Measurements from ENCODE around the gene GRIK1. TPM values are rescaled to one million over a fixed set of nuclear protein-coding genes. Genes with fewer than 3 reads are reported as not detected.

GRIK1 gene
- total RNA-seq, 2 experiments from 2014 or later, result not detected

DNA sequence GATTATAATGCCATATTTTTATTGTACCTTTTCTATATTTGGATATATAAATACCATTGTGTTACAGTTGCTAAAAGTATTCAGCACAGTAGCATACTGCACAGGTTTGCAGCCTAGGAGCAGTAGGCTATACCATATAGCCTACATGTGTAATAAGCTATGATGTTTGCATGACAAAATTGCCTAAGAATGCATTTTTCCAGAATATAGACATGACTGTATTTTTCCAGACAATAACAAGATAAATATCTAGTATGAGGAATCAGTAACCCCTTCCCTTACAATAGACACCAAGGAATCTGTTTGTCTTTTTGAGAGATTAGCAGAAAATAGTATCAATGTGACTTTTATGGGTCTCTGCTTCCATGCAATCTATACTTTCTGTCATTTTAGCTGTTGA is 228.6 kb downstream of the GRIK1 start:
- Mint-ChIP-seq H3K27ac (no peak overlapping the region), H3K27me3 (peaks cover 6% of the 10 kb centered on the region), H3K4me3 (no peak overlapping the region), H3K36me3 (ENCODE audit: low read depth) (no peaks in the 10 kb centered on the region), H3K9me3 (peaks cover 1% of the 10 kb centered on the region), H3K4me1 (no peaks in the 10 kb centered on the region)
- CTCF ChIA-PET, result no interaction called here
- DNase-seq, result no peak
- POLR2A ChIA-PET, result no interaction called here

DNA sequence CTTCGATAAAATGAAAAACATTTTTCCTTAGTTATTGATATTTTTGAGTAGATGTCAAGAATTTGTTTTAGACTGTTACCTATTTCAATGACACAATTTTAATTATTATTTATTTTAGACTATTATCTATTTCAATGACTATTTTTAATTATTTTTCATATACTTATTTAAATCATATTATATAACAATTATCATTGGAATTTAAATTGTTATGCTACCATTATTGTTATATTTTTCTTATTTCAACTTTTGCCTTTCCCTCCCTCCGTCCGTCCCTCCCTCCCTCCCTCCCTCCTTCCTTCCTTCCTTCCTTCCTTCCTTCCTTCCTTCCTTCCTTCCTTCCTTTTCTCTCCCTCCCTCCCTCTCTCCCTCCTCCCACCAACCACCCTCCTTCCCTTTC is 229.3 kb downstream of the GRIK1 start:
- POLR2A ChIA-PET, result no interaction called here

DNA sequence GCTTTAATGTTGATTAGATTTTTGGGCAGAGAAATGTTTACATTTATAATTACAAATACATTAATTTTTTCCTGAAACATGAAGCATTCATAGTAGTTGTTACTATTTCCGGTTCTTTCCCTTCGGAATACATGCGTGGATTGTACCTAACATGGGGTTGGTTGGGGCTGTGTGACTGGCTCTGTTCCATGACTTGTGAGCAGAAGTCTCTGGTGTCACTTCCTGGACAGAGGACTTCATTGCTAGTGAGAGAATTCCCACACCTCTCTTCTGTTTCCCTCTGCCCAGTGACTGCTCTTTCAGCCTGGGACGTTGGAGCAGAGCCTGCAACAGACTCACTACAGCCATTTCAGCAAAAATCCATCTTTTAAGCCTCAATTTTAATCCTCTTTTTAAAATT is 231.4 kb downstream of the GRIK1 start:
- ChIA-PET POLR2A (no interaction called here), CTCF (no interaction called here)
- Mint-ChIP-seq H3K27me3 (peaks cover 4% of the 10 kb centered on the region), H3K9me3 (no peaks in the 10 kb centered on the region), H3K4me1 (no peaks in the 10 kb centered on the region), H3K27ac (no peak overlapping the region), H3K4me3 (no peak overlapping the region), H3K36me3 (ENCODE audit: low read depth) (no peaks in the 10 kb centered on the region)
- DNase-seq, result no peak

More for the DNA sequence above, 229.3 kb downstream of the GRIK1 start:
- H3K9me3 Mint-ChIP-seq, result no peaks in the 10 kb centered on the region
- H3K27me3 Mint-ChIP-seq, result peaks cover 6% of the 10 kb centered on the region
- no peaks in the 10 kb centered on the region for H3K4me1 Mint-ChIP-seq
- CTCF ChIA-PET, result no interaction called here
- DNase-seq, result no peak
- H3K36me3 Mint-ChIP-seq (ENCODE audit: low read depth), result no peaks in the 10 kb centered on the region
- no peak overlapping the region for H3K4me3 Mint-ChIP-seq
- no peak overlapping the region for H3K27ac Mint-ChIP-seq

DNA sequence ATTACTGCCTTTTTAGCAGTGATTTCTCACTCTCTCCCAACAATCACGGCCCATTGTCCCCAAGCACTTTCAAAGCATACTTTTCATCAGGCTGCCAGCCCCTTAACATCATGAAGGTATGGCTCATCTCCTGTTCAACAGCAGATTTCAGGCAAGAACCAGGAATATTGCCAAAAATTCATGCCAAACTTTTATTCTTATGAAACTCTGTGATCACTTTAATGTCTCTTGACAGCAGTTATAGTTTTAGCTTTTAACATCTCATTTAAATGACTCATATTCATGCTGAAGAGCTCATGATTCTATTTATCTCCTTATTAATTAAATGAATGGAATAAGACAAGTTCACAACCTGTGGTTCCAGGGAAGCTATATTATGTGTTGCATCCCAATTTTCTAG is 235.1 kb downstream of the GRIK1 start:
- no peaks in the 10 kb centered on the region for H3K4me1 Mint-ChIP-seq
- no peaks in the 10 kb centered on the region for H3K36me3 Mint-ChIP-seq (ENCODE audit: low read depth)
- H3K27ac Mint-ChIP-seq, result no peak overlapping the region
- POLR2A ChIA-PET, result no interaction called here
- no peaks in the 10 kb centered on the region for H3K27me3 Mint-ChIP-seq
- CTCF ChIA-PET, result interaction anchor here (0.8 kb wide), 1 partner anchor 252 kb away, joined by 3 read pairs; no protein-coding TSS in a partner anchor
- no peak overlapping the region for H3K4me3 Mint-ChIP-seq
- peaks cover 5% of the 10 kb centered on the region for H3K9me3 Mint-ChIP-seq
- no peak for DNase-seq

DNA sequence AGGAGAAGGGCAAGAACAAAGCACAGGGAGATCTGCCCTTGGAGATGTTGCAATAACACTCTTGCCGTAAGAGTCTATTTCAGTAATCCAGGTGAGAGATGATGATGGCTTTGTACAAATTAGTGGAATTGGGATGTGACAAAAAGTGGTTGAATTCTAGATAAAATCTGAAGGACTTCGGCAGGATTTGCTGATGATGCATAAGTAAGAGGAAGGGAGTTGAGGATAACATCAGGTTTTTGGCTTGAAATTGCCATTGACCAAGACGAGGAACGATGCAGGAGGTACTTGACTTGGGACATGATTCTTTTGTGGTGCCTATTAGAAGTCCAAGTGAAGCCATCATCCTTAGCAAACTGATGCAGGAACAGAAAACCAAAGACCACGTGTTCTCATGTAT is 238.1 kb downstream of the GRIK1 start:
- no peak for DNase-seq
- peaks cover 5% of the 10 kb centered on the region for H3K9me3 Mint-ChIP-seq
- ChIA-PET POLR2A (no interaction called here), CTCF (no interaction called here)
- H3K36me3 Mint-ChIP-seq (ENCODE audit: low read depth), result no peaks in the 10 kb centered on the region
- H3K4me1 Mint-ChIP-seq, result no peaks in the 10 kb centered on the region
- H3K27ac Mint-ChIP-seq, result no peak overlapping the region
- H3K4me3 Mint-ChIP-seq, result no peak overlapping the region
- no peaks in the 10 kb centered on the region for H3K27me3 Mint-ChIP-seq

DNA sequence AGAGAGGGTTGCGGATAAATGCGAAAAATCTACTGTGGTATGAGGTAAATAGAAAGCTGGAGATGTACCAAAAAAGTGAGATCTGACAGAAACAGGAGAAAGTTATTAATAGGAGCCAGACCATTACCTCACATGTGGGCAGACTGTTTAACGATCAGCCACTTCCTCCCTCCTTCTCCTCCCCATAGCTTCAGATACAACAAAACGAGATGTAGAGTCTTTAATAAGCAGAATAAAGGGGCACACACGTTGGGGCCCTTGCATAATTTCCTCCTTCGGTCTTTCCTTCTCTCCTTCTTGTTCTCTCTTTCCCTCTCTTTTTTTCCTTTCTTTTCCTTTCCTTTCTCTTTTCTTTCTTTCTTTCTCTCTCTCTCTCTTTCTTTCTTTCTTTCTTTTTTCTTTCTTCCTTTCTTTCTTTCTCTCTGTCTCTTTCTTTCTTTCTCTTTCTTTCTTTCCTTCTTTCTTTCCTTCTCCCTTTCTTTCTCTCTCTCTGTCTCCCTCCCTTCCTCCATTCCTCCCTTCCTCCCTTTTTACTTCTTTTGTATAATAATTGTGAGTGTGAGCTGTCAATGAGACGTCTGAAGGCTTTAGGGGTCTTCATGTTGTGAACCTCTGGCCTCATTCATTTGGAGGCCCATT is 242.1 kb downstream of the GRIK1 start:
- no peaks in the 10 kb centered on the region for H3K36me3 Mint-ChIP-seq (ENCODE audit: low read depth)
- POLR2A ChIA-PET, result no interaction called here
- H3K9me3 Mint-ChIP-seq, result peaks cover 5% of the 10 kb centered on the region
- H3K4me3 Mint-ChIP-seq, result no peak overlapping the region
- no peak for DNase-seq
- no peaks in the 10 kb centered on the region for H3K4me1 Mint-ChIP-seq
- no peaks in the 10 kb centered on the region for H3K27me3 Mint-ChIP-seq
- CTCF ChIA-PET, result no interaction called here
- no peak overlapping the region for H3K27ac Mint-ChIP-seq

DNA sequence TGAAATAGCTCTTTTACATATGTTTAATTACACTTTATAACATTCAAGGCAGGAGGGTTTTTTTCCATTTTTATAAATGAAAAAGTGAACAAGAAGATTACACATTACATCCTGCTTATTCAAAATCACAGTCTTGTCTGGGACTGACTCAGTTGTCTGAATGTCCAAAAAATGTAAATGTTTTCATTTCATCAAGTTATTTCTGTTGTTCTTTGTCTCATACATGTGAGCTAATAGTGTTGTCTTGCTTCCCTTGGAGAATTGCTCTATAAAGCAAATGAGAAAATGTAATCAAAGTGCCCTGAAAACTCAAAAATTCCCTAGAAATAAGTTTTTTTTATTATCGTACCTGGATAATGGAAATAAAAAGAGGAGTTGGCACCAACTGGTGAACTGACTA is 242.9 kb downstream of the GRIK1 start:
- CTCF ChIA-PET, result no interaction called here
- no peaks in the 10 kb centered on the region for H3K4me1 Mint-ChIP-seq
- peaks cover 5% of the 10 kb centered on the region for H3K9me3 Mint-ChIP-seq
- DNase-seq, result no peak
- H3K36me3 Mint-ChIP-seq (ENCODE audit: low read depth), result no peaks in the 10 kb centered on the region
- H3K27ac Mint-ChIP-seq, result no peak overlapping the region
- no peak overlapping the region for H3K4me3 Mint-ChIP-seq
- POLR2A ChIA-PET, result no interaction called here
- H3K27me3 Mint-ChIP-seq, result no peaks in the 10 kb centered on the region

DNA sequence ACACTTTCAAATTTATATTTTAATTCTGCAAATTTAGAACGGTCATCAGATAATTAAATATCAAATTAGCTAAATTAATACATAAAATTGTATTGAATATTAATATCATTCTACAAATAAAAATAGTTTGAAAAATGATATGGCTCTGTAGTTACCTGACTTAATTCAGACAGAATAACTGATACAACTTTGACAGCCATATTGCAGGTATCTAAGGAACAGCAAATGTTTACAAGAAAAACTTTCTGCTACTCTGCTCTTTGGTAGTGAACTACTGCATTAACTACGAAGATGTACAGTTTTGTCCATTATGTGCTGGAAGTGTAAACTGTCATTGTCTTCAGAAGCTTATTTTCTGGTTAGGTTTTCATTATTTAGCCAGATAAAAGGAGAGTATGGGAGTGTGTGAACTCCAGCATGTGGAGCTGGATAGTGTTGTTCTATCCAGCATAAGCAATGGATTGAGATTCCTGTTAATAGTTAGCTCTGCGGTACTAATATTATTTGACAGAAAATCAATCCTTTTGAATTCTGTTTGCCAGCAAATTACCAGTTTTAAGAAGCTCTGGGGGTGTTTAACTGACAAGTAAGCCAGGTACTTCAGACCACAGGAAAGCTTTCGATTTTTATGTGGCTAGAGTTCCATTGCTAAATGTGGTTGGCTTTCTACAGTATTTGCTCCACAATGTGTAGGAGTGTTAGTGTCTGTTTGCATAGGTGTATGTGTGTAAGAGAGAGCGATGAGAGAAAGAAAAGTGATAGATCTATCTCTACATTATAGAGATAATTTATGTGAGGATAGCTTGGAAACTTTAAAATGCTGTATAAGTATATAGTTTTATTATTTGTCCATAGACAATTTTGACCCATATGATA is 247.9 kb downstream of the GRIK1 start:
- no peak overlapping the region for H3K4me3 Mint-ChIP-seq
- H3K4me1 Mint-ChIP-seq, result no peaks in the 10 kb centered on the region
- POLR2A ChIA-PET, result no interaction called here
- no peaks in the 10 kb centered on the region for H3K36me3 Mint-ChIP-seq (ENCODE audit: low read depth)
- H3K27me3 Mint-ChIP-seq, result peaks cover 2% of the 10 kb centered on the region
- DNase-seq, result no peak
- H3K27ac Mint-ChIP-seq, result no peak overlapping the region
- CTCF ChIA-PET, result interaction anchor here (0.5 kb wide), 1 partner anchor 602 kb away, joined by 3 read pairs; no protein-coding TSS in a partner anchor
- H3K9me3 Mint-ChIP-seq, result no peaks in the 10 kb centered on the region

DNA sequence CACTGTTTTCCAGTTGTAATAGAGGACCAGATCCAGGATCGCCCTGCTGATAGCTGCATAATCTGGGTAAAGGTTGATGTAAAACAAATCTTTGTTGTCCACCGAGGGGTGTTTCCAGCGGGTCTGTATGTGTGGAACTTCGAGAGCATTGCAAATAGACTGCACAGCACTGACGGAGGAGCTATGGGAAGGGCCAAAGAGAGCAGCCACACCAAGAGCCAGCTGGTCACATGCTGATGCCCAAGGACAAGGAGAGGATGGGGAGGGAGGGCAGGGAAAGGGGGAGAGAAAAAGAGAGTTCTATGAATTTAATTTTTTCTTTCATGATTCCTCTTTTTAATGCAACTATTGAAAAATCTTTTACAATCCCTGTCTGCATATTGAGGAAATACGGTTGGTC is 250.0 kb downstream of the GRIK1 start:
- Mint-ChIP-seq H3K4me3 (no peak overlapping the region), H3K9me3 (no peaks in the 10 kb centered on the region), H3K4me1 (no peaks in the 10 kb centered on the region), H3K36me3 (ENCODE audit: low read depth) (no peaks in the 10 kb centered on the region), H3K27ac (no peak overlapping the region), H3K27me3 (peaks cover 2% of the 10 kb centered on the region)
- CTCF ChIA-PET, result no interaction called here
- POLR2A ChIA-PET, result no interaction called here
- no peak for DNase-seq

DNA sequence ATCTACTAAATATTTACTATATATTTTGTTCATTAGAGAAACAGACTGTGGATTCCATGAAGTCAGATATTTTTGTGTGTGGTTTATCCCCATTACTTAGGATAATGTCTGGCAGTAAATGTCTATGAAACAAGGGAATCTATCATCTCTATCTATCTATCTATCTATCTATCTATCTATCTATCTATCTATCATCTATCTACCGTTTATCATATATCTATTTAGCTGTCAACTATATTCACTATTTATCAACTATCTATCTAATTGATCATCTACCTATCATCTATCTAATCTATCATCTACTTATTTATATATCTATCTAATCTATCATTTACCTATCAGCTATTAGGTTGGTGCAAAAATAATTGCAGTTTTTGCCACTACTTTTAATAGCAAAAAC is 255.7 kb downstream of the GRIK1 start:
- H3K27me3 Mint-ChIP-seq, result peaks cover 2% of the 10 kb centered on the region
- no peaks in the 10 kb centered on the region for H3K9me3 Mint-ChIP-seq
- DNase-seq, result no peak
- ChIA-PET CTCF (interaction anchor here (0.6 kb wide), 1 partner anchor 35 kb away, joined by 3 read pairs; no protein-coding TSS in a partner anchor), POLR2A (no interaction called here)
- H3K36me3 Mint-ChIP-seq (ENCODE audit: low read depth), result no peaks in the 10 kb centered on the region
- no peak overlapping the region for H3K27ac Mint-ChIP-seq
- no peak overlapping the region for H3K4me3 Mint-ChIP-seq
- no peaks in the 10 kb centered on the region for H3K4me1 Mint-ChIP-seq

DNA sequence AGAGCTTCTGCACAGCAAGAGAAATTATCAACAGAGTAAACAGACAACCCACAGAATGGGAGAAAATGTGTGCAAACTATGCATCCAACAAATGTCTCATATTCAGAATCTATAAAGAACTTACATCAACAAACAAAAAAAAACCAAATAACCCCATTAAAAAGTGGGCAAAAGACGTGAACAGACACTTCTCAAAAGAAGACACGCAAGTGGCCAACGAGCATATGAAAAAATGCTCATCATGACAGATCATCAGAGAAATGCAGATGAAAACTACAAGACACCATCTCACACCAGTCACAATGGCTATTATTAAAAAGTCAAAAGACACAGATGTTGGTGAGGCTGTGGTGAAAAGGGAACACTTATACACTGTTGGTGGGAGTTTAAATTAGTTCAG is 257.0 kb downstream of the GRIK1 start:
- CTCF ChIA-PET, result no interaction called here
- Mint-ChIP-seq H3K36me3 (ENCODE audit: low read depth) (no peaks in the 10 kb centered on the region), H3K27ac (no peak overlapping the region), H3K9me3 (no peaks in the 10 kb centered on the region), H3K27me3 (no peaks in the 10 kb centered on the region), H3K4me3 (no peak overlapping the region), H3K4me1 (no peaks in the 10 kb centered on the region)
- POLR2A ChIA-PET, result no interaction called here
- DNase-seq, result no peak

DNA sequence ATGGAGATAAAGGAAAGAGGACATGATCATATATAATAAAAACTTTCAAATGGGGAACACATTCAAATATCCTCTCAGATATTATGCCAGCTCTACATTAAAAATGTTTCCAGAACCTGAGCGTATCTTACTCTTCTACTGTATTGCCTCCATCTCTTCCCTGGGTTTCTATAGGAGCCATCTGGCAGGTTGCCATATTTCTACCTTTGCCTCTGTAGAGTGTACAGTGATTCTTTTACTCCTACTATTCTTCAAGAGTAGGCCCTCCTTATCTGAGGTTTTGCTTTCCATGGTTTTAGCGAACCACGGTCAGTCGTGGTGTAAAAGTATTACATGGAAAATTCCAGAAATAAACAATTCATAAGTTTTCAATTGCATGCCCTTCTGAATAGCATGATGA is 259.5 kb downstream of the GRIK1 start:
- CTCF ChIA-PET, result no interaction called here

DNA sequence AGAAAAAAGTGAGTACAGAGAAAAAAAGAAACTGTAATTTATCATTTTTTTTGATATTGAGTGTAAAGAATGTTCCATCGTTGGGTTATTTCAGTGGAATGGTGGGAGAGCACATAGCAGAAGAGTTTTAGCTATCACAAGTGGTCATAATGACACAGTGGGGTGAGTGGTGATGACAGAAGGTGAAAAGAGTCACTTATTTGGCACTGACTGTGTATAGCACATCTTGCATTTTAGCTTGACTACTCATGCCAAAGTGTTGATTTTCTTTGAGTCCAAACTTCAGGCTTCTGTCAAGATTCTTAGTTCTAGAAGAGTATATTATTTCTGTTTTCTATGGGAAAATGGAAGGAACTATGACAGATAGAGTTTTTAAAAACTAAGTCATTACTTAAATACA is 261.2 kb downstream of the GRIK1 start:
- Mint-ChIP-seq H3K9me3 (peaks cover 2% of the 10 kb centered on the region), H3K4me3 (no peak overlapping the region), H3K36me3 (ENCODE audit: low read depth) (no peaks in the 10 kb centered on the region), H3K27ac (no peak overlapping the region), H3K27me3 (peaks cover 2% of the 10 kb centered on the region), H3K4me1 (no peaks in the 10 kb centered on the region)
- ChIA-PET CTCF (interaction anchor here (1.4 kb wide), 1 partner anchor 16 kb away, joined by 3 read pairs; no protein-coding TSS in a partner anchor), POLR2A (no interaction called here)
- no peak for DNase-seq

More for the DNA sequence above, 259.5 kb downstream of the GRIK1 start:
- H3K27ac Mint-ChIP-seq, result no peak overlapping the region
- H3K4me1 Mint-ChIP-seq, result no peaks in the 10 kb centered on the region
- H3K9me3 Mint-ChIP-seq, result no peaks in the 10 kb centered on the region
- H3K4me3 Mint-ChIP-seq, result no peak overlapping the region
- DNase-seq, result no peak
- POLR2A ChIA-PET, result no interaction called here
- H3K27me3 Mint-ChIP-seq, result no peaks in the 10 kb centered on the region
- H3K36me3 Mint-ChIP-seq (ENCODE audit: low read depth), result no peaks in the 10 kb centered on the region
